K562 (cell line): ENCODE data around the gene CCDC169. TPM values are rescaled to one million over a fixed set of nuclear protein-coding genes. Genes with fewer than 3 reads are reported as not detected.
A peak's percentile ranks its signal among the peaks of the same experiment; 100 is the strongest.

Experiments used
- ATAC-seq: fragments of 200-7000 bp; cut with Tn5 transposase; 3 replicates; pipeline ENCODE4 v1.9.1; 2020; ENCODE audit warnings: moderate library complexity
- BruUV-seq: library from RNA; stranded (reverse); fragments of 400-500 nt; replicated peaks from 2 replicates; lab custom pipeline; 2021; lab: Mats Ljungman, UMichigan
- CTCF ChIA-PET: fragments of 300-600 bp; formaldehyde crosslinking; extraction: SDS; loops from one replicate; lab custom pipeline; 2021; ENCODE audit warnings: low intra/inter-chr PET ratio; lab: Yijun Ruan, JAX
- POLR2A ChIA-PET: fragments of 300-600, 350-650 bp; sonication (Branson Sonifier 250); formaldehyde crosslinking; extraction: SDS; loops from one replicate; lab custom pipeline; 2021; ENCODE audit warnings: antibody characterized with exemption, inconsistent platforms; lab: Yijun Ruan, JAX
- DNase-seq, 4 experiments: peaks; one replicate each; pipeline versions ENCODE4 v3.0.0 to v3.0.0-alpha.2; 2011 to 2018; ENCODE audit warnings: low spot score in 3 of 4, mixed read lengths in 3 of 4; ENCODE audit errors: extremely low read depth in 1 of 4
- FAIRE-seq: peaks from 2 replicates; lab custom pipeline; 2011; peaks lifted over from hg19 to GRCh38; lab: Jason Lieb, UNC
- H2AFZ ChIP-seq: 2 replicates; pipeline ENCODE4 v1.6.0; 2011; ENCODE audit warnings: low read depth, low read length, control low read depth, inconsistent platforms
- H3K27ac ChIP-seq: fragments of 200-600 bp; 3 replicates; pipeline ENCODE4 v1.8.0; 2011; ENCODE audit warnings: low read depth, mild to moderate bottlenecking, control low read depth, inconsistent platforms, low read length, moderate library complexity, mixed read lengths; ENCODE audit errors: extremely low read depth
- H3K27me3 ChIP-seq, 2 experiments: fragments of 300-600 bp in 1 of 2; 2 replicates in 1 of 2; 3 replicates in 1 of 2; pipeline versions ENCODE4 v1.6.0 to v1.8.0; 2011; ENCODE audit warnings: inconsistent platforms in 2 of 2, low read length in 2 of 2, mild to moderate bottlenecking in 1 of 2, mixed read lengths in 1 of 2, moderate library complexity in 1 of 2; ENCODE audit not compliant: control insufficient read depth in 2 of 2, insufficient read depth in 2 of 2
- H3K36me3 ChIP-seq: fragments of 300-600 bp; 3 replicates; pipeline ENCODE4 v1.8.0; 2011; ENCODE audit warnings: mild to moderate bottlenecking, low read length, inconsistent platforms; ENCODE audit not compliant: control insufficient read depth, insufficient read depth
- H3K4me1 ChIP-seq, 2 experiments: fragments of 200-600 bp in 1 of 2; replicated peaks in 1 of 2; 2 replicates in 1 of 2; 3 replicates in 1 of 2; pipeline versions ENCODE4 v1.5.1 to v1.8.0; 2011; ENCODE audit warnings: inconsistent platforms in 2 of 2, low read length in 2 of 2, mild to moderate bottlenecking in 1 of 2, mixed read lengths in 1 of 2, moderate library complexity in 1 of 2; ENCODE audit not compliant: control insufficient read depth in 2 of 2, insufficient read depth in 2 of 2
- H3K4me2 ChIP-seq: 2 replicates; pipeline ENCODE4 v1.6.1; 2011; ENCODE audit warnings: low read length, control low read depth, inconsistent platforms, mixed read lengths; ENCODE audit not compliant: insufficient read depth
- H3K4me3 ChIP-seq: fragments of 200-600 bp; sonication (generic), shearing (Covaris generic); 2 replicates; pipeline ENCODE4 v1.5.1; 2016; ENCODE audit warnings: control low read depth, inconsistent platforms
- H3K79me2 ChIP-seq: fragments of 200-600 bp; 3 replicates; pipeline ENCODE4 v1.8.0; 2011; ENCODE audit warnings: low read length, inconsistent platforms; ENCODE audit not compliant: control insufficient read depth, insufficient read depth
- H3K9ac ChIP-seq, 2 experiments: 2 replicates each; pipeline versions ENCODE4 v1.6.0 to v1.6.1; 2011; ENCODE audit warnings: low read depth in 2 of 2, low read length in 2 of 2, control low read depth in 1 of 2, inconsistent platforms in 1 of 2, mild to moderate bottlenecking in 1 of 2, mixed read lengths in 1 of 2; ENCODE audit not compliant: insufficient read depth in 1 of 2
- H3K9me1 ChIP-seq: one replicate; pipeline ENCODE4 v1.6.0; 2011; ENCODE audit warnings: inconsistent platforms, mild to moderate bottlenecking, low read length, moderate library complexity; ENCODE audit not compliant: control insufficient read depth, insufficient read depth
- H3K9me3 ChIP-seq: replicated peaks from 2 replicates; pipeline ENCODE4 v1.5.1; 2011; ENCODE audit warnings: low read depth, low read length, inconsistent platforms; ENCODE audit not compliant: control insufficient read depth, insufficient read depth
- H4K20me1 ChIP-seq: replicated peaks from 2 replicates; pipeline ENCODE4 v1.6.1; 2011; ENCODE audit warnings: low read length, inconsistent platforms, mixed read lengths; ENCODE audit not compliant: control insufficient read depth, insufficient read depth
- DNMT1 ChIP-seq: fragments of 450-650 bp; IDR thresholded peaks from 2 replicates; pipeline ENCODE4 v1.6.1; 2016; ENCODE audit warnings: antibody characterized with exemption, mild to moderate bottlenecking
- WGBS: fragments of 100-300 bp; shearing (Covaris generic); methylation state at CpG from one replicate; pipeline ENCODE4 v1.1.6; 2016; ENCODE audit warnings: low coverage, mixed read lengths; ENCODE audit not compliant: insufficient coverage; ENCODE audit errors: missing lambda C conversion rate; 5-methylcytosine and 5-hydroxymethylcytosine counted together
- in situ Hi-C: fragments of 300-500 bp; cut with MboI; formaldehyde crosslinking; loops from 4 replicates; pipeline ENCODE4 v1.15.0; 2018; ENCODE audit warnings: inconsistent platforms, mixed read lengths
- intact Hi-C: fragments of 100-400 bp; cut with micrococcal nuclease; formaldehyde crosslinking; loops from 2 replicates; pipeline ENCODE4 v1.14.2; 2022
- polyA plus RNA-seq, 8 experiments: library from polyadenylated mRNA; depleted of rRNA in 4 of 8; stranded (reverse) in 5 of 8; unstranded in 3 of 8; fragments of >200 nt; fragmentation: Nextera tagmentation in 2 of 8; fragmentation: Illumina TruSeq in 1 of 8; extraction: Ambion mirVana in 2 of 8; extraction: Trizol in 1 of 8; gene quantifications; 2 replicates each; pipeline versions ENCODE4 v1.2.1 to v1.2.3, GENCODE V29; 2011 to 2014; ENCODE audit warnings: inconsistent platforms in 1 of 8, missing spikeins in 1 of 8
- total RNA-seq, 7 experiments: library from RNA; depleted of rRNA in 6 of 7; stranded (reverse); fragments of >200 nt in 6 of 7; fragmentation: Illumina TruSeq in 2 of 7; extraction: Trizol in 2 of 7; gene quantifications; 2 replicates each; pipeline versions ENCODE4 v1.2.1 to v1.2.3, GENCODE V29; 2011 to 2021; ENCODE audit warnings: low replicate concordance in 1 of 7
- TF ChIP-seq, protein P1 (sequence below): fragments of 450-650 bp; formaldehyde crosslinking; IDR thresholded peaks from 2 replicates; pipeline ENCODE4 v1.4.0; 2020; ENCODE audit warnings: mild to moderate bottlenecking, moderate library complexity
- TF ChIP-seq, protein P2 (sequence below), 2 experiments: fragments of 450-650 bp in 1 of 2; sonication (generic) in 1 of 2; formaldehyde crosslinking in 1 of 2; IDR thresholded peaks; 2 replicates each; pipeline versions ENCODE4 v1.7.1 to v1.9.0; 2016 to 2022; ENCODE audit warnings: inconsistent platforms in 1 of 2, mild to moderate bottlenecking in 1 of 2, missing genetic modification reagents in 1 of 2
- TF ChIP-seq, protein P3 (sequence below): sonication (generic); formaldehyde crosslinking; IDR thresholded peaks from 2 replicates; pipeline ENCODE4 v1.8.0; 2023; ENCODE audit warnings: missing genetic modification reagents, mild to moderate bottlenecking, borderline replicate concordance

Gene CCDC169
- total and polyA plus RNA-seq, 9 of the 15 experiments (the other 6 are each of a cell fraction or from before 2014, with no cell fraction given), result 6.8 to 22.0 (median 12.4) TPM

DNA sequence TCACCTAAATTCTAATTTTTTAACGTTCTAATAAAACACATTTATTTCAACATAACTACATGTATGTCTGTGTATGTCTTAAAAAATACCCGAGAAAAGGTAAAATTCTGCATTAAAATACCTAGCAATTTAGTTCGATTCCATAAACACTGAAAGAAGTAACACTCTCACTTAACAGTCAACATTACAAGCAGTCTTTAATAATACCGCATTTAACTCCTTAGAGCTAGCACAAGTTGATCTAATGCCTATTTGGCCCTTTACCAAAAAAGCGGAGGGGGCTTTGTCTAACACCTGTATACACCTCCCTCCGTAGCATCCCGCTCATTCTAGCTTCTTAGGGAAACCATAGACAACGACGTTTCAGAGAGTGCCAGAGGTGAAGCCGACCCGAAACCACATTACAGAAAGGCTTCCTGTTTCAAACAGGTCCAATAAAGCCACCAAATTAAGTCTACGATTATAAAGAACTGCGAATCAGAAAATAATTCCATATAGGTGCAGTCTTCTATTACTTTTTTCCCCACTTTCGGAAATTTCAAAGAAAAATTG lies 47.3 kb upstream of the CCDC169 start:
- H3K4me1 ChIP-seq, result peaks cover 0 to 6% of the 10 kb centered on the region in 2 experiments; a peak in 3 of 5 replicates
- peak in 2 of 4 experiments; percentile 7 to 37 for DNase-seq
- peaks cover 64% of the 10 kb centered on the region for H3K79me2 ChIP-seq
- no peaks in the 10 kb centered on the region for H3K9me1 ChIP-seq
- in situ Hi-C loops (no loop called here), intact Hi-C loops (loop anchor here (2.0 to 10.0 kb wide), 3 partner anchors 48 to 470 kb away; partner anchors contain the start of genes CCDC169 and RFXAP)
- H3K27me3 ChIP-seq, result no peaks in the 10 kb centered on the region
- FAIRE-seq, result peak; percentile 32
- H3K9ac ChIP-seq, result peak overlapping the region; percentile 93 to 97; a peak in 3 of 4 replicates
- peak overlapping the region; percentile 91 for H3K4me2 ChIP-seq
- peak overlapping the region; percentile 68 for H3K4me3 ChIP-seq
- ATAC-seq, result peak; percentile 27
- H3K27ac ChIP-seq, result peak overlapping the region; percentile 97
- ChIA-PET POLR2A (interaction anchor here (0.8 to 1.4 kb wide), 2 partner anchors 8 to 48 kb away, joined by 3 read pairs; no protein-coding TSS in a partner anchor), CTCF (no interaction called here)
- peak overlapping the region; percentile 96 for H2AFZ ChIP-seq
- H3K36me3 ChIP-seq, result no peaks in the 10 kb centered on the region
- H4K20me1 ChIP-seq, result no peaks in the 10 kb centered on the region
- no peaks in the 10 kb centered on the region for H3K9me3 ChIP-seq
- 0% methylated on average over 14 of the region's 14 CpGs for WGBS
- TSS peak; percentile 51 for BruUV-seq
- no peak for TF ChIP-seq DNMT1
- TF ChIP-seq, protein P1, sequence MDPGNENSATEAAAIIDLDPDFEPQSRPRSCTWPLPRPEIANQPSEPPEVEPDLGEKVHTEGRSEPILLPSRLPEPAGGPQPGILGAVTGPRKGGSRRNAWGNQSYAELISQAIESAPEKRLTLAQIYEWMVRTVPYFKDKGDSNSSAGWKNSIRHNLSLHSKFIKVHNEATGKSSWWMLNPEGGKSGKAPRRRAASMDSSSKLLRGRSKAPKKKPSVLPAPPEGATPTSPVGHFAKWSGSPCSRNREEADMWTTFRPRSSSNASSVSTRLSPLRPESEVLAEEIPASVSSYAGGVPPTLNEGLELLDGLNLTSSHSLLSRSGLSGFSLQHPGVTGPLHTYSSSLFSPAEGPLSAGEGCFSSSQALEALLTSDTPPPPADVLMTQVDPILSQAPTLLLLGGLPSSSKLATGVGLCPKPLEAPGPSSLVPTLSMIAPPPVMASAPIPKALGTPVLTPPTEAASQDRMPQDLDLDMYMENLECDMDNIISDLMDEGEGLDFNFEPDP (CRISPR knock-in tag), result no peak
- TF ChIP-seq, protein P2, sequence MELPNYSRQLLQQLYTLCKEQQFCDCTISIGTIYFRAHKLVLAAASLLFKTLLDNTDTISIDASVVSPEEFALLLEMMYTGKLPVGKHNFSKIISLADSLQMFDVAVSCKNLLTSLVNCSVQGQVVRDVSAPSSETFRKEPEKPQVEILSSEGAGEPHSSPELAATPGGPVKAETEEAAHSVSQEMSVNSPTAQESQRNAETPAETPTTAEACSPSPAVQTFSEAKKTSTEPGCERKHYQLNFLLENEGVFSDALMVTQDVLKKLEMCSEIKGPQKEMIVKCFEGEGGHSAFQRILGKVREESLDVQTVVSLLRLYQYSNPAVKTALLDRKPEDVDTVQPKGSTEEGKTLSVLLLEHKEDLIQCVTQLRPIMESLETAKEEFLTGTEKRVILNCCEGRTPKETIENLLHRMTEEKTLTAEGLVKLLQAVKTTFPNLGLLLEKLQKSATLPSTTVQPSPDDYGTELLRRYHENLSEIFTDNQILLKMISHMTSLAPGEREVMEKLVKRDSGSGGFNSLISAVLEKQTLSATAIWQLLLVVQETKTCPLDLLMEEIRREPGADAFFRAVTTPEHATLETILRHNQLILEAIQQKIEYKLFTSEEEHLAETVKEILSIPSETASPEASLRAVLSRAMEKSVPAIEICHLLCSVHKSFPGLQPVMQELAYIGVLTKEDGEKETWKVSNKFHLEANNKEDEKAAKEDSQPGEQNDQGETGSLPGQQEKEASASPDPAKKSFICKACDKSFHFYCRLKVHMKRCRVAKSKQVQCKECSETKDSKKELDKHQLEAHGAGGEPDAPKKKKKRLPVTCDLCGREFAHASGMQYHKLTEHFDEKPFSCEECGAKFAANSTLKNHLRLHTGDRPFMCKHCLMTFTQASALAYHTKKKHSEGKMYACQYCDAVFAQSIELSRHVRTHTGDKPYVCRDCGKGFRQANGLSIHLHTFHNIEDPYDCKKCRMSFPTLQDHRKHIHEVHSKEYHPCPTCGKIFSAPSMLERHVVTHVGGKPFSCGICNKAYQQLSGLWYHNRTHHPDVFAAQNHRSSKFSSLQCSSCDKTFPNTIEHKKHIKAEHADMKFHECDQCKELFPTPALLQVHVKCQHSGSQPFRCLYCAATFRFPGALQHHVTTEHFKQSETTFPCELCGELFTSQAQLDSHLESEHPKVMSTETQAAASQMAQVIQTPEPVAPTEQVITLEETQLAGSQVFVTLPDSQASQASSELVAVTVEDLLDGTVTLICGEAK (IDR thresholded peaks at IDR 0.05), result no peak
- TF ChIP-seq, protein P2 (CRISPR knock-in tag; IDR thresholded peaks at IDR 0.05), result no peak
- TF ChIP-seq, protein P3, sequence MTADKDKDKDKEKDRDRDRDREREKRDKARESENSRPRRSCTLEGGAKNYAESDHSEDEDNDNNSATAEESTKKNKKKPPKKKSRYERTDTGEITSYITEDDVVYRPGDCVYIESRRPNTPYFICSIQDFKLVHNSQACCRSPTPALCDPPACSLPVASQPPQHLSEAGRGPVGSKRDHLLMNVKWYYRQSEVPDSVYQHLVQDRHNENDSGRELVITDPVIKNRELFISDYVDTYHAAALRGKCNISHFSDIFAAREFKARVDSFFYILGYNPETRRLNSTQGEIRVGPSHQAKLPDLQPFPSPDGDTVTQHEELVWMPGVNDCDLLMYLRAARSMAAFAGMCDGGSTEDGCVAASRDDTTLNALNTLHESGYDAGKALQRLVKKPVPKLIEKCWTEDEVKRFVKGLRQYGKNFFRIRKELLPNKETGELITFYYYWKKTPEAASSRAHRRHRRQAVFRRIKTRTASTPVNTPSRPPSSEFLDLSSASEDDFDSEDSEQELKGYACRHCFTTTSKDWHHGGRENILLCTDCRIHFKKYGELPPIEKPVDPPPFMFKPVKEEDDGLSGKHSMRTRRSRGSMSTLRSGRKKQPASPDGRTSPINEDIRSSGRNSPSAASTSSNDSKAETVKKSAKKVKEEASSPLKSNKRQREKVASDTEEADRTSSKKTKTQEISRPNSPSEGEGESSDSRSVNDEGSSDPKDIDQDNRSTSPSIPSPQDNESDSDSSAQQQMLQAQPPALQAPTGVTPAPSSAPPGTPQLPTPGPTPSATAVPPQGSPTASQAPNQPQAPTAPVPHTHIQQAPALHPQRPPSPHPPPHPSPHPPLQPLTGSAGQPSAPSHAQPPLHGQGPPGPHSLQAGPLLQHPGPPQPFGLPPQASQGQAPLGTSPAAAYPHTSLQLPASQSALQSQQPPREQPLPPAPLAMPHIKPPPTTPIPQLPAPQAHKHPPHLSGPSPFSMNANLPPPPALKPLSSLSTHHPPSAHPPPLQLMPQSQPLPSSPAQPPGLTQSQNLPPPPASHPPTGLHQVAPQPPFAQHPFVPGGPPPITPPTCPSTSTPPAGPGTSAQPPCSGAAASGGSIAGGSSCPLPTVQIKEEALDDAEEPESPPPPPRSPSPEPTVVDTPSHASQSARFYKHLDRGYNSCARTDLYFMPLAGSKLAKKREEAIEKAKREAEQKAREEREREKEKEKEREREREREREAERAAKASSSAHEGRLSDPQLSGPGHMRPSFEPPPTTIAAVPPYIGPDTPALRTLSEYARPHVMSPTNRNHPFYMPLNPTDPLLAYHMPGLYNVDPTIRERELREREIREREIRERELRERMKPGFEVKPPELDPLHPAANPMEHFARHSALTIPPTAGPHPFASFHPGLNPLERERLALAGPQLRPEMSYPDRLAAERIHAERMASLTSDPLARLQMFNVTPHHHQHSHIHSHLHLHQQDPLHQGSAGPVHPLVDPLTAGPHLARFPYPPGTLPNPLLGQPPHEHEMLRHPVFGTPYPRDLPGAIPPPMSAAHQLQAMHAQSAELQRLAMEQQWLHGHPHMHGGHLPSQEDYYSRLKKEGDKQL (CRISPR knock-in tag), result no peak
